ENCODE data around the gene PSMC3. TPM values are rescaled to one million over a fixed set of nuclear protein-coding genes. Genes with fewer than 3 reads are reported as not detected.

The PSMC3 gene
- total RNA-seq, 1 donor from 2014 or later, result 130 TPM

DNA sequence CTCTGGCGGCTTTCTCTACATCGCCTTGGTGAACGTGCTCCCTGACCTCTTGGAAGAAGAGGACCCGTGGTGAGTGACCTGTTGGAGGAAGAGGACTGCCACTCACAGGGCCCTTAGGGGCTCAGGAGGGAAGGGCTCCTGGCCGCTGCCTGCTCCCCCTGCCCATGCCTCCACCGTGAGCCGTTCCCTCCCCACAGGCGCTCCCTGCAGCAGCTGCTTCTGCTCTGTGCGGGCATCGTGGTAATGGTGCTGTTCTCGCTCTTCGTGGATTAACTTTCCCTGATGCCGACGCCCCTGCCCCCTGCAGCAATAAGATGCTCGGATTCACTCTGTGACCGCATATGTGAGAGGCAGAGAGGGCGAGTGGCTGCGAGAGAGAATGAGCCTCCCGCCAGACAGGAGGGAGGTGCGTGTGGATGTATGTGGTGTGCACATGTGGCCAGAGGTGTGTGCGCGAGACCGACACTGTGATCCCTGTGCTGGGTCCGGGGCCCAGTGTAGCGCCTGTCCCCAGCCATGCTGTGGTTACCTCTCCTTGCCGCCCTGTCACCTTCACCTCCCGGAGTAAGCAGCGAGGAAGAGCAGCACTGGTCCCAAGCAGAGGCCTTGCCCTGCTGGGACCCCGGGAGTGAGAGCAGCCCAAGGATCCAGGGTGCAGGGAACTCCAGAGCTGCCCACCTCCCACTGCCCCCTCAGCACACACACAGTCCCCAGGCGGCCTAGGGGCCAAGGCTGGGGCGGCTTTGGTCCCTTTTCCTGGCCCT is 11.0 kb downstream of the PSMC3 start:
- Histone ChIP-seq H3K4me2 (ENCODE audit: low read length) (peak overlapping the region; percentile 70), H3K27ac (ENCODE audit: low read depth, low read length) (peak overlapping the region; percentile 75), H4K20me1 (ENCODE audit: insufficient read depth, low read length) (peaks cover 38% of the 10 kb centered on the region), H3K36me3 (ENCODE audit: insufficient read depth, low read length) (peaks cover 33% of the 10 kb centered on the region), H3K4me1 (ENCODE audit: insufficient read depth, low read length) (peaks cover 49% of the 10 kb centered on the region), H3K9ac (ENCODE audit: low read length) (peak overlapping the region; percentile 65), H3K27me3 (ENCODE audit: insufficient read depth, low read length) (no peaks in the 10 kb centered on the region), H2AFZ (ENCODE audit: low read depth, low read length) (no peak overlapping the region), H3K9me3 (ENCODE audit: insufficient read depth, low read depth, low read length) (no peaks in the 10 kb centered on the region), H3K4me3 (ENCODE audit: insufficient read depth, low read depth, low read length) (no peak overlapping the region), H3K79me2 (ENCODE audit: insufficient read depth, low read length) (peaks cover 38% of the 10 kb centered on the region)
- DNase-seq (ENCODE audit: low read depth) (no peak), FAIRE-seq (no peak)
- no peaks in the 10 kb centered on the region for H3K27me3 Mint-ChIP-seq (ENCODE audit: low read depth, unreplicated experiment)
- no peak for TF ChIP-seq EZH2 (IDR thresholded peaks at IDR 0.05; ENCODE audit: insufficient read depth, low read length)
- TF ChIP-seq, protein P1, sequence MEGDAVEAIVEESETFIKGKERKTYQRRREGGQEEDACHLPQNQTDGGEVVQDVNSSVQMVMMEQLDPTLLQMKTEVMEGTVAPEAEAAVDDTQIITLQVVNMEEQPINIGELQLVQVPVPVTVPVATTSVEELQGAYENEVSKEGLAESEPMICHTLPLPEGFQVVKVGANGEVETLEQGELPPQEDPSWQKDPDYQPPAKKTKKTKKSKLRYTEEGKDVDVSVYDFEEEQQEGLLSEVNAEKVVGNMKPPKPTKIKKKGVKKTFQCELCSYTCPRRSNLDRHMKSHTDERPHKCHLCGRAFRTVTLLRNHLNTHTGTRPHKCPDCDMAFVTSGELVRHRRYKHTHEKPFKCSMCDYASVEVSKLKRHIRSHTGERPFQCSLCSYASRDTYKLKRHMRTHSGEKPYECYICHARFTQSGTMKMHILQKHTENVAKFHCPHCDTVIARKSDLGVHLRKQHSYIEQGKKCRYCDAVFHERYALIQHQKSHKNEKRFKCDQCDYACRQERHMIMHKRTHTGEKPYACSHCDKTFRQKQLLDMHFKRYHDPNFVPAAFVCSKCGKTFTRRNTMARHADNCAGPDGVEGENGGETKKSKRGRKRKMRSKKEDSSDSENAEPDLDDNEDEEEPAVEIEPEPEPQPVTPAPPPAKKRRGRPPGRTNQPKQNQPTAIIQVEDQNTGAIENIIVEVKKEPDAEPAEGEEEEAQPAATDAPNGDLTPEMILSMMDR (IDR thresholded peaks at IDR 0.05; ENCODE audit: insufficient read depth, low read depth, low read length), result no peak
- no peaks in the 10 kb centered on the region for H3K9me3 Mint-ChIP-seq (ENCODE audit: unreplicated experiment)
- peaks cover 34% of the 10 kb centered on the region for H3K4me1 Mint-ChIP-seq (ENCODE audit: low read depth, unreplicated experiment)
- peaks cover 21% of the 10 kb centered on the region for H3K36me3 Mint-ChIP-seq (ENCODE audit: low read depth, unreplicated experiment)
- H3K4me3 Mint-ChIP-seq (ENCODE audit: unreplicated experiment), result peak overlapping the region; percentile 57
- peak overlapping the region; percentile 26 for H3K27ac Mint-ChIP-seq (ENCODE audit: unreplicated experiment)

DNA sequence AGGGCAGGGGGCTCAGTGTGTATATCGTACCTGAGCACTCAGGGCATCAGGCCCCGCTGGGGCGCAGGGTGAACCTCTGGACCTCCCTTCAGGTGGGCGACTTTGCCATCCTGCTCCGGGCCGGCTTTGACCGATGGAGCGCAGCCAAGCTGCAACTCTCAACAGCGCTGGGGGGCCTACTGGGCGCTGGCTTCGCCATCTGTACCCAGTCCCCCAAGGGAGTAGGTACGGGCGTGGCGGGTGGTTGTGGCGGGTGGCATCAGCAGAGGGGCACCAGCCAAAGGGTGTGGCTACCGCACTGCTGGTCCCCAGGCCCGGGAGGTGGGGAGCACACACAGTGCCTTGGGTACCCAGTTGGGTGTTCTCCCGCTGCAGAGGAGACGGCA is 11.6 kb downstream of the PSMC3 start:
- Histone ChIP-seq H3K9me3 (ENCODE audit: insufficient read depth, low read depth, low read length) (no peaks in the 10 kb centered on the region), H3K4me3 (ENCODE audit: insufficient read depth, low read depth, low read length) (no peak overlapping the region), H3K27ac (ENCODE audit: low read depth, low read length) (peak overlapping the region; percentile 42), H3K36me3 (ENCODE audit: insufficient read depth, low read length) (peaks cover 28% of the 10 kb centered on the region), H3K9ac (ENCODE audit: low read length) (peak overlapping the region; percentile 65), H4K20me1 (ENCODE audit: insufficient read depth, low read length) (peaks cover 43% of the 10 kb centered on the region), H3K4me1 (ENCODE audit: insufficient read depth, low read length) (peaks cover 55% of the 10 kb centered on the region), H2AFZ (ENCODE audit: low read depth, low read length) (no peak overlapping the region), H3K27me3 (ENCODE audit: insufficient read depth, low read length) (no peaks in the 10 kb centered on the region), H3K79me2 (ENCODE audit: insufficient read depth, low read length) (peaks cover 38% of the 10 kb centered on the region), H3K4me2 (ENCODE audit: low read length) (peak overlapping the region; percentile 32)
- Mint-ChIP-seq H3K9me3 (ENCODE audit: unreplicated experiment) (no peaks in the 10 kb centered on the region), H3K4me1 (ENCODE audit: low read depth, unreplicated experiment) (peaks cover 35% of the 10 kb centered on the region), H3K27me3 (ENCODE audit: low read depth, unreplicated experiment) (no peaks in the 10 kb centered on the region), H3K36me3 (ENCODE audit: low read depth, unreplicated experiment) (peaks cover 16% of the 10 kb centered on the region), H3K27ac (ENCODE audit: unreplicated experiment) (no peak overlapping the region), H3K4me3 (ENCODE audit: unreplicated experiment) (no peak overlapping the region)
- no peak for DNase-seq (ENCODE audit: low read depth)
- FAIRE-seq, result no peak
- TF ChIP-seq, protein P1 (IDR thresholded peaks at IDR 0.05; ENCODE audit: insufficient read depth, low read depth, low read length), result no peak
- no peak for TF ChIP-seq EZH2 (IDR thresholded peaks at IDR 0.05; ENCODE audit: insufficient read depth, low read length)

Data from astrocyte (in vitro differentiated cells and primary cell).